Lower leg skin (tissue), 4 donors: ENCODE results near the gene DDB1. TPM values are rescaled to one million over a fixed set of nuclear protein-coding genes. Genes with fewer than 3 reads are reported as not detected.

Experiments
- DNase-seq, 2 donors: peaks; one replicate each; pipeline ENCODE4 v3.0.0-alpha.2; 2019; ENCODE audit warnings: low spot score in 2 of 2
- H3K4me3 ChIP-seq: fragments of 200-600 bp; sonication (generic); 2 replicates; pipeline ENCODE4 v1.5.1; 2017; ENCODE audit warnings: mild to moderate bottlenecking, low read depth; ENCODE audit not compliant: poor library complexity, severe bottlenecking
- POLR2A ChIP-seq, 2 donors: fragments of 450-650 bp; IDR thresholded peaks; one replicate each; pipeline ENCODE4 v1.6.1; 2016 to 2017; ENCODE audit warnings: antibody characterized with exemption in 2 of 2, mild to moderate bottlenecking in 1 of 2, moderate library complexity in 1 of 2
- WGBS, 2 donors: methylation state at CpG; one replicate each; pipeline ENCODE4 v1.1.5; 2018; 5-methylcytosine and 5-hydroxymethylcytosine counted together
- intact Hi-C: fragments of 100-400 bp; cut with DNase I; formaldehyde crosslinking; loops from one replicate; pipeline ENCODE4 v1.15.0; 2023; ENCODE audit warnings: low total_unique reads
- total RNA-seq, 4 donors: library from RNA; depleted of rRNA; stranded (reverse); fragments of >200 nt; gene quantifications; one replicate each; pipeline ENCODE4 v1.1.0, GENCODE V29; 2016
- TF ChIP-seq, protein P1 (sequence below), 3 donors: fragments of 450-650 bp; IDR thresholded peaks; one replicate each; pipeline ENCODE4 v1.5.1; 2016; ENCODE audit warnings: antibody characterized with exemption in 3 of 3, mild to moderate bottlenecking in 3 of 3, moderate library complexity in 2 of 3

DDB1 gene
- total RNA-seq, 4 donors from 2014 or later: 166 to 204 (median 185) TPM

- intact Hi-C loops: no loop called here
- TF ChIP-seq, protein P1, sequence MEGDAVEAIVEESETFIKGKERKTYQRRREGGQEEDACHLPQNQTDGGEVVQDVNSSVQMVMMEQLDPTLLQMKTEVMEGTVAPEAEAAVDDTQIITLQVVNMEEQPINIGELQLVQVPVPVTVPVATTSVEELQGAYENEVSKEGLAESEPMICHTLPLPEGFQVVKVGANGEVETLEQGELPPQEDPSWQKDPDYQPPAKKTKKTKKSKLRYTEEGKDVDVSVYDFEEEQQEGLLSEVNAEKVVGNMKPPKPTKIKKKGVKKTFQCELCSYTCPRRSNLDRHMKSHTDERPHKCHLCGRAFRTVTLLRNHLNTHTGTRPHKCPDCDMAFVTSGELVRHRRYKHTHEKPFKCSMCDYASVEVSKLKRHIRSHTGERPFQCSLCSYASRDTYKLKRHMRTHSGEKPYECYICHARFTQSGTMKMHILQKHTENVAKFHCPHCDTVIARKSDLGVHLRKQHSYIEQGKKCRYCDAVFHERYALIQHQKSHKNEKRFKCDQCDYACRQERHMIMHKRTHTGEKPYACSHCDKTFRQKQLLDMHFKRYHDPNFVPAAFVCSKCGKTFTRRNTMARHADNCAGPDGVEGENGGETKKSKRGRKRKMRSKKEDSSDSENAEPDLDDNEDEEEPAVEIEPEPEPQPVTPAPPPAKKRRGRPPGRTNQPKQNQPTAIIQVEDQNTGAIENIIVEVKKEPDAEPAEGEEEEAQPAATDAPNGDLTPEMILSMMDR (IDR thresholded peaks at IDR 0.05): no peak
- no peak for TF ChIP-seq POLR2A (IDR thresholded peaks at IDR 0.05)
- no peak overlapping the region for H3K4me3 ChIP-seq
- 53 to 64% methylated on average over 12 of the region's 12 CpGs for WGBS, 2 donors
- DNase-seq: peak in 1 of 2 donors; percentile 69
Measured at GRCh38 chr11:61279934-61280659, 52.8 kb downstream of the DDB1 start.

DNA sequence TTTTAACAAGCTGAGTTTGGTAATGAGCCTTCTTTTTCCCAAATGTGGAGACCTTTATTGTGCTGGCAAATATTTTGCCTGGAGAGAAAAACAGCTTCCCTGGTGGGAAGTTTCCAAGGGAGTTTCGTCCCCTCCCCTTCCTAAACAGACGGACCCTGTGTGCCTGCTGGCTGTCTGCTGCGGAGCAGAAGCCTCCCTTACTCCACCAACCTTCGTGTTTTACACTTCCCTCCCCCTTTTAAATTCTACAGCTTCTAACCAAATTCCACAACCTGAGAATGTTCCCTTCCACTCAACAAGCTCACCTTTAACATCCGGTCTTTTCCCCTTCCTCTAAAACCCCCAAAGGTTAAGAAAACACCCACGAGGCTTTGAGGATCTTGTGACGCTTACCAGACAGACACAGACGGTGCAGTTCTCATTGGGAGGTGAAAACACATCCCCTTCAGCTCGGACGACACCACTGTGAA, 54.9 kb downstream of the DDB1 start:
- H3K4me3 ChIP-seq: no peak overlapping the region
- WGBS, 2 donors: 47 to 50% methylated on average over 10 of the region's 10 CpGs
- TF ChIP-seq, protein P1 (IDR thresholded peaks at IDR 0.05): no peak
- no peak for TF ChIP-seq POLR2A (IDR thresholded peaks at IDR 0.05)
- intact Hi-C loops: no loop called here
- no peak for DNase-seq

GRCh38 chr11:61277186-61278000, 55.5 kb downstream of the DDB1 start:
- TF ChIP-seq POLR2A (IDR thresholded peaks at IDR 0.05): no peak
- TF ChIP-seq, protein P1 (IDR thresholded peaks at IDR 0.05): no peak

GRCh38 chr11:61275191-61275590, 57.7 kb downstream of the DDB1 start:
- WGBS, 2 donors: 94 to 96% methylated on average over 4 of the region's 4 CpGs
- intact Hi-C loops: no loop called here
- no peak for TF ChIP-seq POLR2A (IDR thresholded peaks at IDR 0.05)
- TF ChIP-seq, protein P1 (IDR thresholded peaks at IDR 0.05): no peak
- no peak for DNase-seq
- H3K4me3 ChIP-seq: no peak overlapping the region

More at GRCh38 chr11:61277186-61278000, 55.5 kb downstream of the DDB1 start:
- WGBS, 2 donors: 71% methylated on average over 14 of the region's 14 CpGs
- intact Hi-C loops: no loop called here
- no peak overlapping the region for H3K4me3 ChIP-seq
- DNase-seq: no peak

DNA sequence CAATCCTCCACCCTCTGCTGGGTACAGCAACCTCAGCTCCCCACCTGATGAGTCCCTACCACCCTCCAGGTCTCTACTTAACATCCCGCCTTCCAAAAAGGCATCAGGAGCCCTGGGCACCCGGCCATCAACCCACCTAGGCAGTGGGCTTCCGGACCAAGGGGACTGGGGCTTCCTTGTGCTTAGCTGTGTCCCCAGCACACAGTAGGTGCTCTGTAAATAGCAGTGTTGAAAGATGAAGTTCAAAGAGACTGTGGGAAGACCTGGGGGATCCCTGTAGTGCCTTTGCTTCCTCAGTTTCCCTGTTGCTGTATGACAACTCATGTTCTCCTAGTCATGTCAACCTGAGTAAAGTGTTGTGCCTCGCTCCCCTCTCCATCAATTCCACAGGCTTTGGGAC, 58.8 kb downstream of the DDB1 start:
- TF ChIP-seq, protein P1 (IDR thresholded peaks at IDR 0.05): no peak
- TF ChIP-seq POLR2A (IDR thresholded peaks at IDR 0.05): no peak
- no peak overlapping the region for H3K4me3 ChIP-seq
- DNase-seq: no peak
- intact Hi-C loops: no loop called here
- 75 to 89% methylated on average over 4 of the region's 4 CpGs for WGBS, 2 donors
